Activated CD8-positive, alpha-beta memory T cell treated with anti-CD3 and anti-CD28 coated beads for 1 hour (primary cell): ENCODE data around the gene CLTCL1.
"Not testable (repeated sequence)": the region's sequence is repeated elsewhere in the genome, so short reads cannot be mapped to it uniquely, and the experiment has no call there.

Source experiments
- DNase-seq, 2 donors: peaks; one replicate each; pipeline ENCODE4 v3.0.0-alpha.2; 2020; ENCODE audit warnings: low read depth in 1 of 2; ENCODE audit errors: extremely low read depth in 1 of 2

The CLTCL1 gene

GRCh38 chr22:19256362-19256761 is 35.2 kb downstream of the CLTCL1 start:
- not testable (repeated sequence) for DNase-seq

DNA sequence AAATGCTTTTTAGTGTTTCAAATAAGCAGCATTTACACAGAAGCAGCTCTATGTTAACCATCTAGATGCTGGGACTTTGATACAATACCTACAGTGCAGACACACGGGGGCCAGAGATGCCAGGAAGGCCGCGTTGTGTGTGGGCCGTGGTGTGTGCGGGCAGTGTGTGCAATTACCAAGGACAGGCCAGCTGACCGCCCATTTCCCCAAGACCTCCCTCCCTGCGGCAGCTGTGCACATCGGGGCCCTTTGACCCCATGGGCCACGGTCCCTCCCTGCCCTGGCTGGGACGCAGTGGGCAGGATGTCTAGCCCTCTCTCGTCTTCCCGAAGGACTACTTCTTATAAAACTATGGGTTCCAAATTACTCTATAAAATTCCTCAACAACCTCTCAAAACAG is 38.4 kb downstream of the CLTCL1 start:
- no peak for DNase-seq

DNA sequence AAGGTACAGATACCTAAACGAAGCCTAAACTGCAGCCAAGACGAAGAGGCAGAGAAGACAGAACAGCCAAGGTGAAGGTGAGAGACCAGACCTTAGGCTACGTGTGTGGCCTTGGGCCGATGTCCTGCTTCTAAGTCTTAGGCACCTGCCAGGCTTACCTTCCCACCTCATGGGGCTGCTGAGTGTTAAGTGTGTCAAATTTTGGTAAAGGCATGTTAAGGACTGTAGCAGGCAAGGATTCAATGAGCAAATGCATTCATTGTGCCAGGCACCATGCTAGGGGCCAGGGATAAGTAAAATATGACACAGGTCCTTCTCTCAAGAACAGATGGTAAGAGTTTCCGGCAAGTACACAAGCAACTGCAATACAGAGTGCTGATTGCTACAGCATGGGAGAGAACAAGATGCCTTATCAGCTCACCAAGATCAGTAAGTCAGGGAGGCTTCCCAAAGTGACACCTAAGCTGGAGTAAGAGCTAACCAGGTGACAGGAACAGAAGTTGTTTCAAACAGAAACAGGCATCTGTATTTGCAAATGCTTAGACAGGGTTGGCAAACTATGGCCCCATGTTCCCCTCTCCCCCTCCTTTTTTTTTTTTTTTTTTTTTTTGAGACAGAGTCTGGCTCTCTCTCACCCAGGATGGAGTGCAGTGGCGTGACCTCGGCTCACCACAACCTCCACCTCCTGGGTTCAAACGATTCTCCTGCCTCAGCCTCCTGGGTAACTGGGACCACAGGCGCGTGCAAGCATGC is 46.7 kb downstream of the CLTCL1 start:
- DNase-seq, result no peak

DNA sequence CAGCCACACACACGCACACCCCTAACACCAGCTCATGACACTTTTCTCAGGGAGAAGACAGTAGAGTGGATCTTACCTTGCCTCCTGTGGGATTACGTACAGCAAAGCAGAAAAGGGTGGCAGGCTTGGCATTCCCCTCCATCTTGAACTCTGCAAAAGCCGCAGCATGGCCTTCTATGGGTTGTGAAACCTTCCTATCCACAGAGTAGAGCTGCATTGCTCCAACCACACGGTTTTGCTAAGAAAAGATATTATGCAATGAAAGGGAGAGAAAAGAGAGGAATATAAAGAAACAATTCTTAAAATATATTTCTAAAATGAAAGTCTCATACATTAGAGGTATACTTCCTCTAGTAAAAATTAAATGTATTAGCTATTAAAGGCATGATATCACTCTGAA is 48.8 kb downstream of the CLTCL1 start:
- no peak for DNase-seq

- no peak for DNase-seq
Measured at GRCh38 chr22:19241593-19241906, 50.0 kb downstream of the CLTCL1 start.

DNA sequence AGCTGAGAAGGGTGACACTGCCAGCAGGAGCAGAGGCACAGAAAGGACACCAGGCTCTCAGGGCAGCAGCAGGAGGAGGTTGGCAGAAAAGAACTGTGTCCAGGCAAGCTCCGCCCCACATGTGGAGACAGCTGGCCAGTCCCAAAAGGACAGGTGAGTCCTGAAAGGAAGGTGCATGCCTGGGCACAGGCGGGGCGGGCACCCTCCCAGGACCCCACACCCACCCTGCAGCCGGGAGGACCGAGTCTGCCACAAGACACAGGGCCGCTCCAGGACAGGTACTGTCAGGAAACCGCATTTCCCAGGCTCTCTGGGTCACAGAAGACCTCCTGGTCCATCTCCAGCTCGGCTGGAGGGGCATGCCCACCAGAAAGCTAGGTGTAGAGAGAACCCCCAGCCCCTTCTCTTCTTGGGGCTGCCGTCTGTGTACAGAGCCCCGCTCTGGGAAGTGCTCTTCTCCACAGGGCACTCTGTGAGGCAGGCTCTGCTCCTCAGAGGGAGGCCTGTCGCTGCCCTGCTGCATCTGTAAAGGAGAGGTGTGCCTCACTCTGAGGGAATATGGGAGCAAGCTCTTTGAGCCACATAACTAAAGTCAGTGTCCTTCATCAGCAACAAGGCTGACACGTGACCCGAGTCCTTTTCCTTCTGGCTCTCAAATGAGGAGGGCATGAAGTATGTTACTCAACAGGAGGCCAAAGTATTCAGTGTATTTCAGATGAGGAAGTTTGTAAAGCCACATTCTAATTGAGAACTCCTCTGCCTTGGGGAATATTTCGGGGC is 50.5 kb downstream of the CLTCL1 start:
- DNase-seq, result no peak

- DNase-seq, result no peak
Measured at GRCh38 chr22:19239464-19239863, 52.1 kb downstream of the CLTCL1 start.

GRCh38 chr22:19238900-19239299 is 52.6 kb downstream of the CLTCL1 start:
- no peak for DNase-seq

DNA sequence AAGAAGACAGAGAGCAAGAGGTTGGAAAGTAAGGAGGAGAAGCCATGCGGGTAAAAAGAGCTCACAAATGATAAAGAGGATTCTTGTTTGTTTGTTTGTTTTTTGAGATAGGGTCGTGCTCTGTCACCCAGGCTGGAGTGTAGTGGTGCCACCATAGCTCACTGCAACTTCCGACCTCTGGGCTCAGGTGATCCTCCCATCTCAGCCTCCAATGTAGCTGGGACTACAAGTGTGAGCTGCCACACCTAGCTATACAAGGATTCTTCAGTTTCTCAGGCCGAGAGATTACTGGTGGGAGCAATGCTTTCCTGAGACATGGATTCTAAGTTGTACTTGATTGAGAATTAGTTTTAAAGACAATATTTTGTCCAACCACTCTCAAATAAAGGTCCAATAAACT is 55.6 kb downstream of the CLTCL1 start:
- no peak for DNase-seq

GRCh38 chr22:19234126-19234896 is 57.2 kb downstream of the CLTCL1 start:
- no peak for DNase-seq

GRCh38 chr22:19233189-19233661 is 58.3 kb downstream of the CLTCL1 start:
- no peak for DNase-seq

DNA sequence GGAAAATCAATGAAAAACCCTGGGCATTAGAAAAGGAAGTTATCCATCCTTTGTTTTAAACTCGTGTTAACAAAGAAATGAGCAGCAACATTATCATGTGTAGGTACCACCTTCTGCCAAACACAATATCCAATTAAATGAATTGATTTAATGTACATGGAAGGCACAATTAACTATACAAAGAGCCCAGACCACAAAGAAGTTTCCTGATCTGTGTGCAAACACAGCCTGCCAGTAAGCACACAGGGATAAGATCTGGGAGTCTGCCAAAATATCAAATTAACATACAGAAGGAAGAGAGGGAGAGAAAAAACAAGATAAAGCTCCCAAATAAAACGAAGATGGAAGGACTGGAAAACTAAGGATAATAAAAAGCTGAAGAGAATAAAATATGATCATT is 58.9 kb downstream of the CLTCL1 start:
- no peak for DNase-seq

- DNase-seq, result no peak
Measured at GRCh38 chr22:19231986-19232385, 59.5 kb downstream of the CLTCL1 start.

GRCh38 chr22:19229600-19229999 is 61.9 kb downstream of the CLTCL1 start:
- no peak for DNase-seq

DNA sequence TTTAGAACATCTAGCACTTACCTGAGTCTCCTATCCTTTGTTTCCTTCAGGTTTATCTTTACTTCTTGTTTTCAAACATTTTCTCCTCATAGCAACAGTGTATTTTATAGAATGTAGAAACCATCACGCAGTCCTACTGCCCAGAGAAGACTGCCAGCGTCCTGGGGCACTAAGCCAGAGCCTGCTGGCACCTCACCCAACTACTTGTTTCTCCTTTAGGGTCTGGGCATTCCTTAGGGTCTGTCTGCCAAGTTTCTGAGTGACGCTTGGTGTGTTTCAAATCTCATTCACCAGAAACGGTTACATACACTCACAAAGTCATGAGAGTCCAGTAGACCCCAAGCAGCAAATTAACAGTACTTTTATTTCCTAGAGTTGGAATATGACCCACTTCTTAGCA is 63.3 kb downstream of the CLTCL1 start:
- no peak for DNase-seq

GRCh38 chr22:19226428-19226827 is 65.1 kb downstream of the CLTCL1 start:
- DNase-seq, result no peak

DNA sequence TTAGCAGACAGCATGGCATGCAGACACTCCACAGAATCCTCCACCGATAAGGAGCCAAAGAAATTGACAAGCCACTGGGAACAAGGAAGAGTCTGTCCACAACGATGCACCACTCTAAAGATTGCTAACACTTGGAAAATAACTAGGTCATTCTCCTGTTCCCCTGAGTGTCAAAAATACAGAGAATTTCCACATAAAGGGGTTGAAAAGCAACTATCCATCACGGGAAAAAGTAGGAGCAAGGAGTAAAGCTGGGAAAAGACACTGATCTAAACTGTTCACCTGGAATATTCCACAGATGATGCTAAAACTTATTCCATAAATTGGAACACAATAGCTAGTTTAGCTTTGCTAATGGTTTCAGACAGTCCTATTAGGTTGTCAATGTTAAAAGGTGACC is 66.0 kb downstream of the CLTCL1 start:
- no peak for DNase-seq

- DNase-seq, result no peak
Measured at GRCh38 chr22:19224985-19225384, 66.5 kb downstream of the CLTCL1 start.

GRCh38 chr22:19224557-19224956 is 67.0 kb downstream of the CLTCL1 start:
- DNase-seq, result no peak

DNA sequence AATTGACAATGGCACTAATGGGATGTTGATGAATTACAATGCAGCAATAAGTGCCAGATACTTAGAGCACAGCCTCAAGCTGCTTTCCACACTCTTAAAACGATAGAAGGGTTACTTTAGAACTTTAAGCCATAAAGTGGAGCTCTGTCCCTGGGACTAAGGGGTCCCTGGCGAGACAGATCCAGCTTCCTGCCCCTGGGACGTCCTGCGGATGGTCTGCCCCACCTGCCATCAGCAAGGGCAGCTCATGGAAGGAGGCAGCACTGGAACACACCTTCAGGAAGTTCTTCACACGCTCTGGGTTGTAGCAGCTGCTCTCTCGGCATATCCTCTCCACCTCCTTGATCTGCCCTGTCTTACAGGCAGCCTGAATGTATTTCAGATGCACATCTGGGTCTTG is 67.9 kb downstream of the CLTCL1 start:
- DNase-seq, result no peak

DNA sequence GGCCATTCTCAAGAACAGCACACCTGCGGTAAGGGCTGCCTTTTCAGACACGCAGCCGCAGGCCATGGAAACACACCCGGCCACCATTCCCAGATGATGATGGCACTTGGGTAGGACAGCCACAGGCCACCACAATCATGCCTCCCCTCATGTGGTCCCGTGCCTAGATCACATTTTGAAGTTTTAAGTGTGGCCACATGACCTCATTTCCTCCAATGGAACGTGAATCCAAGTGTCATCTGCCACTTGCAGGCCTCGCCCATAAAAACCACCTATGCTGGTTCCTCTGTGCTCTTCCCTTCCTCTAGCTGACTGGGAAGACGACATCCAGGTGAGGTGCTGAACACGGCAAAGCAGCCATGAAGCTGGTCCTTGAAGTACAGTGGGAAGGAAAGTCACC is 68.4 kb downstream of the CLTCL1 start:
- DNase-seq, result no peak
